ENCODE data around the gene STRADB. TPM values are rescaled to one million over a fixed set of nuclear protein-coding genes. Genes with fewer than 3 reads are reported as not detected.

Gene STRADB
- total and polyA plus RNA-seq, 2 experiments from 2014 or later, result 35.9 to 37.1 TPM

- Mint-ChIP-seq H3K36me3 (ENCODE audit: low read depth) (peaks cover 24% of the 10 kb centered on the region; the same call in 2 of the 3 replicates), H3K27ac (no peak overlapping the region), H3K27me3 (ENCODE audit: insufficient read depth, low read depth, poor library complexity) (no peaks in the 10 kb centered on the region), H3K4me3 (no peak overlapping the region), H3K4me1 (peaks cover 8% of the 10 kb centered on the region; the same call in 2 of the 3 replicates), H3K9me3 (no peaks in the 10 kb centered on the region)
- Histone ChIP-seq H2AFZ (no peak overlapping the region), H3K36me3 (ENCODE audit: insufficient read depth) (peaks cover 4% of the 10 kb centered on the region; the same call in 1 of the 2 replicates), H4K20me1 (replicated peaks; ENCODE audit: insufficient read depth) (no peaks in the 10 kb centered on the region), H3K79me2 (replicated peaks; ENCODE audit: insufficient read depth) (no peaks in the 10 kb centered on the region), H3F3A (replicated peaks; ENCODE audit: low read depth) (no peaks in the 10 kb centered on the region), H3K4me2 (no peak overlapping the region), H3K27ac (ENCODE audit: low read depth) (no peak overlapping the region), H3K27me3 (ENCODE audit: insufficient read depth) (no peaks in the 10 kb centered on the region), H3K4me3 (no peak overlapping the region), H3K4me1 (ENCODE audit: insufficient read depth) (no peaks in the 10 kb centered on the region), H3K9me2 (ENCODE audit: insufficient read depth) (no peaks in the 10 kb centered on the region)
- ATAC-seq, result no peak
- no peak for DNase-seq (ENCODE audit: low spot score)
- TF ChIP-seq POLR2AphosphoS5 (IDR thresholded peaks at IDR 0.05; ENCODE audit: low read depth), result no peak
- TF ChIP-seq EZH2phosphoT487 (IDR thresholded peaks at IDR 0.05; ENCODE audit: unreplicated experiment), result no peak
- TF ChIP-seq EZH2 (IDR thresholded peaks at IDR 0.05; ENCODE audit: low read depth, unreplicated experiment), result no peak
- no peak for TF ChIP-seq REST (IDR thresholded peaks at IDR 0.05; ENCODE audit: unreplicated experiment)
- no peak for TF ChIP-seq STAT1 (IDR thresholded peaks at IDR 0.05; ENCODE audit: unreplicated experiment)
- TF ChIP-seq JUNB (IDR thresholded peaks at IDR 0.05; ENCODE audit: unreplicated experiment), result no peak
- TF ChIP-seq ZNF462 (CRISPR knock-in tag; IDR thresholded peaks at IDR 0.05), result no peak
- no peak for TF ChIP-seq CTCF (conservative IDR thresholded peaks at IDR 0.05; ENCODE audit: low read depth in 2 of 2)
- TF ChIP-seq ZNF331 (CRISPR knock-in tag; IDR thresholded peaks at IDR 0.05; ENCODE audit: low read depth), result no peak
- no peak for TF ChIP-seq ZNF114 (CRISPR knock-in tag; IDR thresholded peaks at IDR 0.05)
- no peak for TF ChIP-seq NANOG (IDR thresholded peaks at IDR 0.05; ENCODE audit: borderline replicate concordance)
- no peak for TF ChIP-seq CREB1 (CRISPR knock-in tag; IDR thresholded peaks at IDR 0.05; ENCODE audit: low read depth)
- no peak for TF ChIP-seq ETS1 (IDR thresholded peaks at IDR 0.05)
These were observed 20.9 kb downstream of the STRADB start for GRCh38 chr2:201472411-201472810.
